Germinal center (tissue), 1 donor: ENCODE results near the gene SNX17.

Experiments used
- DNase-seq: peaks from one replicate; pipeline ENCODE4 v3.0.0; 2012; ENCODE audit warnings: mixed read lengths, low spot score

The SNX17 gene

GRCh38 chr2:27369471-27370025 lies 868 bp upstream of the SNX17 start:
- peak; percentile 61 for DNase-seq

GRCh38 chr2:27370816-27371620 lies 602 bp downstream of the SNX17 start:
- peak; percentile 50 for DNase-seq

GRCh38 chr2:27372937-27373336 lies 2.5 kb downstream of the SNX17 start:
- DNase-seq = no peak

GRCh38 chr2:27373567-27373966 lies 3.2 kb downstream of the SNX17 start:
- DNase-seq = no peak

- DNase-seq = no peak
Measured at GRCh38 chr2:27375513-27376099, 5.2 kb downstream of the SNX17 start.

GRCh38 chr2:27376151-27376865 lies 5.9 kb downstream of the SNX17 start:
- DNase-seq = no peak

- DNase-seq = no peak
Measured at GRCh38 chr2:27376866-27377617, 6.6 kb downstream of the SNX17 start.

- DNase-seq = no peak
Measured at GRCh38 chr2:27377618-27378095, 7.2 kb downstream of the SNX17 start.

GRCh38 chr2:27378096-27378808 lies 7.8 kb downstream of the SNX17 start:
- no peak for DNase-seq

GRCh38 chr2:27378809-27379290 lies 8.4 kb downstream of the SNX17 start:
- DNase-seq = no peak

GRCh38 chr2:27379383-27379835 lies 9.0 kb downstream of the SNX17 start:
- DNase-seq = no peak

- no peak for DNase-seq
Measured at GRCh38 chr2:27379836-27380625, 9.6 kb downstream of the SNX17 start.

GRCh38 chr2:27380626-27381545 lies 10.5 kb downstream of the SNX17 start, which contains the start of gene ZNF513:
TSS of gene ZNF513 (minus strand) at chr2:27380734. CDS start at chr2:27380526, 208 bp downstream.
- peak; percentile 86 for DNase-seq

- DNase-seq = no peak
Measured at GRCh38 chr2:27381577-27382181, 11.3 kb downstream of the SNX17 start.

- no peak for DNase-seq
Measured at GRCh38 chr2:27390822-27391679, 20.6 kb downstream of the SNX17 start.

GRCh38 chr2:27393225-27393624 lies 22.8 kb downstream of the SNX17 start:
- DNase-seq = no peak

GRCh38 chr2:27398962-27399361 lies 28.5 kb downstream of the SNX17 start:
- no peak for DNase-seq
